GM10266 (cell line): ENCODE results near the gene GCAT.

Source experiments
- DNase-seq: peaks from one replicate; pipeline ENCODE4 v3.0.0; 2012; ENCODE audit errors: extremely low spot score
- CTCF ChIP-seq: IDR thresholded peaks from 2 replicates; pipeline ENCODE4 v1.5.1; 2012; ENCODE audit warnings: mild to moderate bottlenecking, low read depth; ENCODE audit not compliant: control insufficient read depth, insufficient read depth; ENCODE audit errors: missing control alignments

The GCAT gene

GRCh38 chr22:37807410-37808293, at the start of gene GCAT:
Gene GCAT, plus strand, starts transcription at chr22:37807934. Its CDS starts 34 bp downstream, at chr22:37807968.
- TF ChIP-seq CTCF, result no peak
- peak; percentile 99 for DNase-seq

GRCh38 chr22:37758694-37759093, 49.0 kb upstream of the GCAT start:
- TF ChIP-seq CTCF, result no peak
- DNase-seq, result no peak

- no peak for DNase-seq
- no peak for TF ChIP-seq CTCF
Observed at GRCh38 chr22:37759281-37759680, 48.5 kb upstream of the GCAT start.

GRCh38 chr22:37760152-37760551, 47.6 kb upstream of the GCAT start:
- no peak for TF ChIP-seq CTCF
- no peak for DNase-seq

GRCh38 chr22:37762389-37762836, 45.3 kb upstream of the GCAT start:
- no peak for DNase-seq

GRCh38 chr22:37763012-37763411, 44.7 kb upstream of the GCAT start:
- DNase-seq, result no peak
- no peak for TF ChIP-seq CTCF

More at GRCh38 chr22:37762389-37762836, 45.3 kb upstream of the GCAT start:
- no peak for TF ChIP-seq CTCF

- no peak for DNase-seq
- TF ChIP-seq CTCF, result no peak
Observed at GRCh38 chr22:37763652-37764051, 44.1 kb upstream of the GCAT start.
